ENCODE data around the gene HIF1AN.

HIF1AN gene

DNA sequence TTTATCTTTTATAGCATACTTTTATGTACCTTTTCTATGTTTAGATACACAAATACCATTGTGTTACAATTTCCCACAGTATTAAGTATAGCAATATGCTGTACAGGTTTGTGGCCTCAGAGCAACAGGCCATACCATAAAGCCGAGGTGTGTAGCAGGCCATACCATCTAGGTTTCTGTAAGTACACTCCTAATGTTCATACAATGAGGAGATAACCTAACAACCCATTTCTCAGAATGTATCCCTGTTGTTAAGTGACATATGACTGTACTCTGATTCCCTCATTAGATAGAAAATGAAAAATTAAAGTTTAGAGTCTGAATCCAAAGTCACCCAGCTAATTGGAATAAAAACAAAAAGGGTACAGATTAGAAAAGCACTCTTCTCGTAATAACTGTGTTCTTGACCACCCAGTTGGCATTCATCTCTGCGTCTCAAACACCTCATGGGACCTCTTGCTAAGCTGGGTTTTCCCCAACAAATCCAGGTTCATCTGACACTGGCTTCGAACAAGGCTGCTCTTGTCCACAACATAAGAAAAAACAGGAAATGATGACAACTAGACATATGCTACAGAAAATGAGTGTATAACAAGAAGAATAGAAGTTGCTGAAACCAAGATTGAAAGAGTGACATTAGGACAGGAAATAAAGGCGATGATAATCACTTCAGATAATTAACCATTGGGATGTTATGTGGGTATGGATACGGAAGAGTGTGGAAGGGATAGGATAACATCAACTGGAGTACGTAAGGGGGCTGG, 7.4 kb upstream of the HIF1AN start:
- H3K4me3 ChIP-seq: peak overlapping the region; percentile 84
- no peaks in the 10 kb centered on the region for H3K9me3 ChIP-seq (ENCODE audit: low read depth, low read length)
- H3K36me3 ChIP-seq (ENCODE audit: insufficient read depth, low read length): peaks cover 10% of the 10 kb centered on the region; the same call in 1 of the 2 replicates
- peak overlapping the region; percentile 86 for H3K9ac ChIP-seq (ENCODE audit: insufficient read length)
- TF ChIP-seq FOXP2 (optimal IDR thresholded peaks at IDR 0.05; ENCODE audit: control extremely low read depth, extremely low read length, insufficient read depth) (no peak), EZH2 (IDR thresholded peaks at IDR 0.05) (no peak), POLR2AphosphoS5 (IDR thresholded peaks at IDR 0.05; ENCODE audit: borderline replicate concordance, low read depth, low read length) (no peak)
- no peak overlapping the region for H3K27ac ChIP-seq
- DNase-seq (ENCODE audit: low read depth, low spot score): no peak

DNA sequence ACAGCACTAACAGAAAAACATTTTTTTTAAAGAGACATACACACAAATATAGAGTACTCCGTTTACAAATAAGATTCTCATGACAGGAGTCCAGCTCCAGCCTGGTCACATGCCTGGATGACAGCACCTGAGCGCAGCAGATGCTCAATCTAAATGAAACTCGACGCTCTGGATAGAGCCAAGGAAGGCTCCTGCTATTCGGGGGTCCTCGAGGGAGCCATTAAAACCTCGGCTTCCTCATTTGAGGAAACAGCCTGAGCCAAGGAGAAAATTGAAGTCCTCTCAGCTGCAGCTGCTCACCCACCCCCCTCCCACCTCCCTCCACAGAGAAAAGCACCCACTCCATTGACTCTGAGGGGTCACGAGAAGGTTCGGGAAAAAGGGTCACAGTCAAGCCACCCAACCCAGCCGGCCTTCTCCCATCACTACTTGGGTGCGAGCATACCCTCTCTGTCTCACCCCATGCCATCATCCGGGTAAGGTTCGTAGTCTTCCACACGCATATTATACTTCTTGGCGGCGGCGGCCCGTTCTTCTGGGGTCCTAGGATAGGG, 6.7 kb upstream of the HIF1AN start:
- Histone ChIP-seq H3K27ac (no peak overlapping the region), H3K36me3 (ENCODE audit: insufficient read depth, low read length) (peaks cover 10% of the 10 kb centered on the region; the same call in 1 of the 2 replicates), H3K9ac (ENCODE audit: insufficient read length) (peak overlapping the region; percentile 86), H3K4me3 (peak overlapping the region; percentile 84), H3K9me3 (ENCODE audit: low read depth, low read length) (no peaks in the 10 kb centered on the region)
- TF ChIP-seq POLR2AphosphoS5 (IDR thresholded peaks at IDR 0.05; ENCODE audit: borderline replicate concordance, low read depth, low read length) (no peak), FOXP2 (optimal IDR thresholded peaks at IDR 0.05; ENCODE audit: control extremely low read depth, extremely low read length, insufficient read depth) (no peak), EZH2 (IDR thresholded peaks at IDR 0.05) (no peak)
- no peak for DNase-seq (ENCODE audit: low read depth, low spot score)

DNA sequence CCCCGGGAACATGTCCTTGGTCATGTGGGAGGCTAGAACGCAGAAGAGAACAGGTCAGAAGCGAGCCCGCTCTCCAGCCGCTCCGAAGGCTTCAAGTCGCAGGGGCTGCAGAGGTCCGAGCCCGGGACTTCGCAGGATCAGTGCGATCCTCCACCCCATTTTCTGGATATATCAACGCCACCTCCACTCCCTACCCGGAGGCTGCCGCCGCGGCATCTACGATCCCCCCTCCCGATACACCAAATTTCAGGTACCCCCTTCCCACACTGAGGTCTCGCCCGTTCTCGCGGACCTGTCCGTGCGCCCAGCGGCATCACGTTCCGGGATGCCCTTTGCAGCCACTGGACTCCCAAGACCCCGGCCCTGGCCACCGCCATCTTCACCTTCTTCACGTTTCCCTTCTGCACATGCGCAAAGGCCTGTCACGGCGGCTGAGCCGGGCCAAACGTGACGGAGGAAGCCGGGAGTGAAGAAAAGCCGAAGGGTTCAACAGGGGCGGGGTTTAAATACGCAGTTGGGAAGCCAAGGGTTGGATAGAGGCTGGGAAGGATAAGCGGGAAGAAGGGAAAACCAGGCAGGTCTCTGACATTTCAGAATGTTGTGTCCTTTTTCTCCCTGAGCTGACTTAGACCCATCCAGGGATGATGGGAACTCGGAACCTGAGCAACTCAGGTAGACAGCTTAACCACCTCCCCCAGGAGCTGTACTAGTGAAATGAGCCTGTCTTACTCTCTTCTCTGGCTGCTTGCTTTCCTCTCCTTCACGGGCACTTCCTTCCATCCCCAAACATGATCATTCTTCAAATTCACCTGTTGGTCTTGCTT, 6.1 kb upstream of the HIF1AN start, which contains the start of gene NDUFB8:
Gene NDUFB8 (minus strand): TSS at position 397 of the 824 bp plus-strand sequence. CDS start 20 bp downstream, at position 377.
- H3K9me3 ChIP-seq (ENCODE audit: low read depth, low read length): no peaks in the 10 kb centered on the region
- no peak for DNase-seq (ENCODE audit: low read depth, low spot score)
- peaks cover 10% of the 10 kb centered on the region; the same call in 1 of the 2 replicates for H3K36me3 ChIP-seq (ENCODE audit: insufficient read depth, low read length)
- H3K9ac ChIP-seq (ENCODE audit: insufficient read length): peak within 1 kb of the TSS; percentile 86
- TF ChIP-seq FOXP2 (optimal IDR thresholded peaks at IDR 0.05; ENCODE audit: control extremely low read depth, extremely low read length, insufficient read depth) (no peak), POLR2AphosphoS5 (IDR thresholded peaks at IDR 0.05; ENCODE audit: borderline replicate concordance, low read depth, low read length) (peak; percentile 76; the same call in 1 of the 2 replicates)
- no peak within 1 kb of the TSS for H3K27ac ChIP-seq
- H3K4me3 ChIP-seq: peak within 1 kb of the TSS; percentile 84

DNA sequence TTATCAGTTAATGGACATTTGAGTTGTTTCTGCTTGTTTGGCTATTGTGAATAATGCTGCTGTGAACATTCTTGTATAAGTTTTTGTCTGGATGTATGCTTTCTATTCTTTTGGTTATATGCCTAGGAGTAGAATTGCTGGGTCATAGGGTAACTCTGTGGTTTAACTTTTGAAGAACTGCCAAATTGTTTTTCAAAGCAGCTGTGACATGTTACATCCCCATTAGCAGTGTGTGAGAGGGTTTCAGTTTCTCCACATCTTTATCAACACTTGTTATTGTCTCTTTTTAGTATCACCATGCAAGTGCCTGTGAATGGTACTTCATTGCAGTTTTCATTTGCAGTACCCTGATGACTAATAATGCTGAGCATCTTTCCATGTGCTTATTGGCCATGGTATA, 4.0 kb upstream of the HIF1AN start:
- Histone ChIP-seq H3K27ac (no peak overlapping the region), H3K9ac (ENCODE audit: insufficient read length) (no peak overlapping the region), H3K36me3 (ENCODE audit: insufficient read depth, low read length) (peaks cover 3% of the 10 kb centered on the region; the same call in 1 of the 2 replicates), H3K9me3 (ENCODE audit: low read depth, low read length) (no peaks in the 10 kb centered on the region), H3K4me3 (no peak overlapping the region)
- no peak for TF ChIP-seq EZH2 (IDR thresholded peaks at IDR 0.05)
- DNase-seq (ENCODE audit: low read depth, low spot score): no peak

DNA sequence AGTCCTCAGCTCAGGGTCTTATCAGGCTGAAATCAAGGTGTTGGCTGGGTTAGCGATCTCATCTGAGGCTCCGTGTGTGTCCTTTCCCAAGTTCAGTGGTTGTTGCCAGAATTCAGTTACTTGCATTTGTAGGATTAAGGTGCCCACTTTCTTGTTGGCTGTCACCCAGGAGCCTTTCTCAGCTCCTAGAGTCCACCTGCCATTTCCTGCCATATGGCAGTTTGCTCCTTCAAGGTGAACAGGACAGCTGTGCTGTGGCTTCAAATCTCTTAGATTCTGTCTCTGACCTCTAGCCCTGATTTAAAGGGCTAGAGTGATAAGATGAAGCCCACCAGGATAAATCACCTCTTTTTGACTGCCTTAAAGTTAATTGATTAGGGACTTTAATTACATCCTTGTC, 1.0 kb upstream of the HIF1AN start:
- Histone ChIP-seq H3K9ac (ENCODE audit: insufficient read length) (no peak overlapping the region), H3K4me3 (no peak overlapping the region), H3K36me3 (ENCODE audit: insufficient read depth, low read length) (peaks cover 12% of the 10 kb centered on the region), H3K27ac (no peak overlapping the region), H3K9me3 (ENCODE audit: low read depth, low read length) (no peaks in the 10 kb centered on the region)
- no peak for DNase-seq (ENCODE audit: low read depth, low spot score)
- TF ChIP-seq FOXP2 (optimal IDR thresholded peaks at IDR 0.05; ENCODE audit: control extremely low read depth, extremely low read length, insufficient read depth) (no peak), POLR2AphosphoS5 (IDR thresholded peaks at IDR 0.05; ENCODE audit: borderline replicate concordance, low read depth, low read length) (no peak), EZH2 (IDR thresholded peaks at IDR 0.05) (no peak)

DNA sequence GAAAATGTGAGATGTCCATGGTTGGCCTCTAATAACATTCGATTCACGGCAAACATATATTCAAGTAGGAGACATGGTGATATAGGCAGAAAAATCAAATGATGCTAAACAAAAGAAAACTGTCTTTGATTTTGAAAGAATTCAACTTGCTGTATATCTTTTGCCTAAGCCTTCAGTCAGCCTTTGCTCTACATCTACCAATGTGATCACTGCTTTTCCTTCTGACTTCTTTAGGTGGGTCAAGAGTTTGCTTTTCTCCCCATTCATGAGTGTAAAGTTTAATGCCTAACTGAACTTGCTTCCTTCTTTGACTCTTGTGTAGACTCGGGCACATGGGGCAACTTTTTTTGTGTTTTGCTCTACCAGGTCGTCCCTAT, 417 bp upstream of the HIF1AN start:
- H3K9ac ChIP-seq (ENCODE audit: insufficient read length): peak overlapping the region; percentile 55
- peaks cover 13% of the 10 kb centered on the region for H3K36me3 ChIP-seq (ENCODE audit: insufficient read depth, low read length)

DNA sequence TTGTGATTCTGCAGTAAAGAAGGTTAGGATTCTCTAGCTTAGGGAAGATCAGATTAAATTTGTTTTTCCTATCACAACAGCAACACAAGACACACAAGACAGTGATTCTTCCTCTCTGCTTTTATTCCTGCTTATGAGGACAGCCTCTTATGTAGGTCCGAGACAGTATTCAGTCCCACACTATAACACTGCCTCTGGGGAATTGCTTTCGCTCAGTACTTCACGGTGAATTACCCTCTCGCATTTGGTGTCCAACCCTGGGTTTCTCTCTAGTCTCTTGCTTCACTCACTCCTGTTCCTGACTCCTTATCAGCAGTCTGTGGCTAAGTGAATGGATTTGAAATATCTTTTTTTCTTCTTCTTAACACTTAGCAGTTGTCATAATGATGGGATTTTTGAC, 1.7 kb downstream of the HIF1AN start:
- H3K4me3 ChIP-seq: no peak overlapping the region
- peaks cover 22% of the 10 kb centered on the region for H3K36me3 ChIP-seq (ENCODE audit: insufficient read depth, low read length)
- H3K9ac ChIP-seq (ENCODE audit: insufficient read length): no peak overlapping the region
- H3K9me3 ChIP-seq (ENCODE audit: low read depth, low read length): no peaks in the 10 kb centered on the region
- H3K27ac ChIP-seq: no peak overlapping the region
- TF ChIP-seq EZH2 (IDR thresholded peaks at IDR 0.05): no peak
- TF ChIP-seq FOXP2 (optimal IDR thresholded peaks at IDR 0.05; ENCODE audit: control extremely low read depth, extremely low read length, insufficient read depth): no peak
- TF ChIP-seq POLR2AphosphoS5 (IDR thresholded peaks at IDR 0.05; ENCODE audit: borderline replicate concordance, low read depth, low read length): no peak
- DNase-seq (ENCODE audit: low read depth, low spot score): no peak

More for the DNA sequence above, 417 bp upstream of the HIF1AN start:
- Histone ChIP-seq H3K4me3 (peak overlapping the region; percentile 86), H3K27ac (no peak overlapping the region), H3K9me3 (ENCODE audit: low read depth, low read length) (no peaks in the 10 kb centered on the region)
- TF ChIP-seq FOXP2 (optimal IDR thresholded peaks at IDR 0.05; ENCODE audit: control extremely low read depth, extremely low read length, insufficient read depth) (no peak), POLR2AphosphoS5 (IDR thresholded peaks at IDR 0.05; ENCODE audit: borderline replicate concordance, low read depth, low read length) (no peak), EZH2 (IDR thresholded peaks at IDR 0.05) (no peak)
- DNase-seq (ENCODE audit: low read depth, low spot score): no peak

DNA sequence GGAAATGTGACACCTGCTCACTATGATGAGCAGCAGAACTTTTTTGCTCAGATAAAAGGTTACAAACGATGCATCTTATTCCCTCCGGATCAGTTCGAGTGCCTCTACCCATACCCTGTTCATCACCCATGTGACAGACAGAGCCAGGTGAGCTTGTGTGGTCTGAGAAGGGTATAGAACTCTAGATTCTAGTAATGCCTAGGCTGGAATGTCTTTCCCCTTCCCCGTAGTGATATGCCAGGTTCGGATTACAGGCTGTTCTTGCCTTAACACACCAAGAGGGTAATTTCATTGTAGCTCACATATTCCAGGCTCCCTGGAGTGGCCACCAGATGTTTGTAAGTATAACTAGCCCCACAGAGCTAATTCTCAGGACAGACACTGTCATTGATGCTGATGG, 9.2 kb downstream of the HIF1AN start:
- no peak for DNase-seq (ENCODE audit: low read depth, low spot score)
- Histone ChIP-seq H3K36me3 (ENCODE audit: insufficient read depth, low read length) (peaks cover 35% of the 10 kb centered on the region; the same call in 1 of the 2 replicates), H3K27ac (no peak overlapping the region), H3K4me3 (no peak overlapping the region), H3K9ac (ENCODE audit: insufficient read length) (no peak overlapping the region), H3K9me3 (ENCODE audit: low read depth, low read length) (no peaks in the 10 kb centered on the region)
- TF ChIP-seq POLR2AphosphoS5 (IDR thresholded peaks at IDR 0.05; ENCODE audit: borderline replicate concordance, low read depth, low read length) (no peak), EZH2 (IDR thresholded peaks at IDR 0.05) (no peak), FOXP2 (optimal IDR thresholded peaks at IDR 0.05; ENCODE audit: control extremely low read depth, extremely low read length, insufficient read depth) (no peak)
